BLaER1 treated with 17β-estradiol and CSF1 and Interleukin-3, amounts not matched to agents 10 nM and 100 nM (cell line): Measurements from ENCODE around the gene KLK12.

Experiments
- H3K27ac ChIP-seq, 11 experiments: shearing (Covaris generic); formaldehyde crosslinking; 2 replicates each; pipeline ENCODE4 v1.8.1; 2022
- H3K27me3 ChIP-seq, 11 experiments: shearing (Covaris generic); formaldehyde crosslinking; 2 replicates each; pipeline ENCODE4 v1.8.1; 2022
- H3K36me3 ChIP-seq, 11 experiments: shearing (Covaris generic); formaldehyde crosslinking; 2 replicates each; pipeline ENCODE4 v1.8.1; 2022
- H3K4me1 ChIP-seq, 10 experiments: shearing (Covaris generic); formaldehyde crosslinking; 2 replicates each; pipeline ENCODE4 v1.8.1; 2022
- H3K4me2 ChIP-seq, 11 experiments: shearing (Covaris generic); formaldehyde crosslinking; 2 replicates each; pipeline ENCODE4 v1.8.1; 2022
- H3K4me3 ChIP-seq, 10 experiments: shearing (Covaris generic); formaldehyde crosslinking; 2 replicates each; pipeline ENCODE4 v1.8.1; 2022
- H3K9ac ChIP-seq, 11 experiments: shearing (Covaris generic); formaldehyde crosslinking; 2 replicates each; pipeline ENCODE4 v1.8.1; 2022
- H3K9me3 ChIP-seq, 11 experiments: shearing (Covaris generic); formaldehyde crosslinking; replicated peaks in 1 of 11; 2 replicates each; pipeline ENCODE4 v1.8.1; 2022
- H4K20me1 ChIP-seq, 11 experiments: shearing (Covaris generic); formaldehyde crosslinking; 2 replicates each; pipeline ENCODE4 v1.8.1; 2022
- Cebpa-rat ChIP-seq, 11 experiments: shearing (Covaris generic); IDR thresholded peaks; 2 replicates each; pipeline ENCODE4 v1.8.1; 2022

Gene KLK12

GRCh38 chr19:50983625-50984292 lies 51.0 kb downstream of the KLK12 start, which contains the start of gene KLK7:
KLK7 (minus strand) TSS chr19:50983917; CDS start chr19:50982399, 1,518 bp downstream.
- no peaks in the 10 kb centered on the region for H4K20me1 ChIP-seq
- H3K4me3 ChIP-seq = no peak within 1 kb of the TSS
- no peak within 1 kb of the TSS for H3K9ac ChIP-seq
- no peaks in the 10 kb centered on the region for H3K4me1 ChIP-seq
- TF ChIP-seq Cebpa-rat (IDR thresholded peaks at IDR 0.05) = no peak
- no peaks in the 10 kb centered on the region for H3K9me3 ChIP-seq
- H3K4me2 ChIP-seq = no peak within 1 kb of the TSS
- H3K27me3 ChIP-seq = peaks cover 0 to 16% (median 0%) of the 10 kb centered on the region in 11 experiments; a peak in 3 of 22 replicates
- H3K27ac ChIP-seq = no peak within 1 kb of the TSS
- H3K36me3 ChIP-seq = no peaks in the 10 kb centered on the region

GRCh38 chr19:50982186-50982585 lies 52.6 kb downstream of the KLK12 start:
- Histone ChIP-seq H3K9ac (no peak overlapping the region), H3K27ac (no peak overlapping the region), H3K36me3 (no peaks in the 10 kb centered on the region), H4K20me1 (no peaks in the 10 kb centered on the region), H3K27me3 (peaks cover 0 to 16% (median 0%) of the 10 kb centered on the region in 11 experiments; a peak in 3 of 22 replicates), H3K4me3 (no peak overlapping the region), H3K4me1 (no peaks in the 10 kb centered on the region), H3K9me3 (no peaks in the 10 kb centered on the region), H3K4me2 (no peak overlapping the region)
- TF ChIP-seq Cebpa-rat (IDR thresholded peaks at IDR 0.05) = no peak

- no peaks in the 10 kb centered on the region for H4K20me1 ChIP-seq
Observed at GRCh38 chr19:50981587-50982146, 53.1 kb downstream of the KLK12 start.

DNA sequence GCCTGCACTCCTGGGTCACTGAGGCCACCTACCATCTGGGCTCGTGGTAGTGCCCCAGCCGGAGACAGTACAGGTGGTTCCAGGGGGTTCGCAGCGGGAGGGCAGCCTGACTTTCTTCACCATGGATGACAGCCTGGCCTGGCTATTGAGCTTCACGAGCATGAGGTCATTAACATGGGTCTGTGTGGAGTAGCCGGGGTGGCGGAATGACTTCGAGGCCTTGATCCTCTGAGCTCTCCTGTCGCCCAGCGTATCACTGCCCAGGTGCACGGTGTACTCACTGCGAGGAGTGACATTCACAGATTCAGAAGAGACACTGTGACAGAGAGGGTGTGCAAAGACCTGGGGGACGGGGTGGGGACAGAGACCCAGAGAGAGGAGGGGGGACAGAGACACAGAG lies 54.6 kb downstream of the KLK12 start:
- Histone ChIP-seq H4K20me1 (no peaks in the 10 kb centered on the region), H3K9ac (no peak overlapping the region), H3K27me3 (peaks cover 0 to 16% (median 0%) of the 10 kb centered on the region in 11 experiments; a peak in 3 of 22 replicates), H3K9me3 (no peaks in the 10 kb centered on the region), H3K4me2 (no peak overlapping the region), H3K36me3 (no peaks in the 10 kb centered on the region), H3K4me3 (no peak overlapping the region), H3K27ac (no peak overlapping the region), H3K4me1 (no peaks in the 10 kb centered on the region)
- no peak for TF ChIP-seq Cebpa-rat (IDR thresholded peaks at IDR 0.05)

More at GRCh38 chr19:50981587-50982146, 53.1 kb downstream of the KLK12 start:
- no peaks in the 10 kb centered on the region for H3K36me3 ChIP-seq
- H3K9ac ChIP-seq = no peak overlapping the region
- peaks cover 0 to 16% (median 0%) of the 10 kb centered on the region in 11 experiments; a peak in 3 of 22 replicates for H3K27me3 ChIP-seq
- no peaks in the 10 kb centered on the region for H3K9me3 ChIP-seq
- TF ChIP-seq Cebpa-rat (IDR thresholded peaks at IDR 0.05) = no peak
- no peak overlapping the region for H3K4me3 ChIP-seq
- H3K27ac ChIP-seq = no peak overlapping the region
- H3K4me1 ChIP-seq = no peaks in the 10 kb centered on the region
- H3K4me2 ChIP-seq = no peak overlapping the region

DNA sequence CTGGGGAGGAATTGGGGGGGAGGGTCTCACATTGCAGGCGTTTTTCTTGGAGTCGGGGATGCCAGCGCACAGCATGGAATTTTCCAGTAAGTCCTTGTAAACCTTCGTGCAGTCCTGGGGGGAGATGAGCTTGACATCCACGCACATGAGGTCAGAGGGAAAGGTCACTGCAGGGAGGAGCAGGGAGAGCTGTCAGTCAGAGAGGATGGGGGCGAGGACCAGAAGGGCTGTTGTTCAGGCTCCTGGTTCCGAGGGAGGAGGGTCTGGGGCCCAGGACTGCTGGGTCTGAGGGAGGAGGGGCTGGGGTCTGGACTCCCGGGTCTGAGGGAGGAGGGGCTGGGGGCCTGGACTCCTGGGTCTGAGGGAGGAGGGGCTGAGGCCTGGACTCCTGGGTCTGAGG lies 55.0 kb downstream of the KLK12 start:
- Histone ChIP-seq H3K4me1 (no peaks in the 10 kb centered on the region), H3K9me3 (no peaks in the 10 kb centered on the region), H3K9ac (no peak overlapping the region), H3K4me2 (no peak overlapping the region), H3K27me3 (peaks cover 0 to 16% (median 0%) of the 10 kb centered on the region in 11 experiments; a peak in 3 of 22 replicates), H3K27ac (no peak overlapping the region), H4K20me1 (no peaks in the 10 kb centered on the region), H3K4me3 (no peak overlapping the region), H3K36me3 (no peaks in the 10 kb centered on the region)
- no peak for TF ChIP-seq Cebpa-rat (IDR thresholded peaks at IDR 0.05)
